Measurements from ENCODE around the gene BTBD2. TPM values are rescaled to one million over a fixed set of nuclear protein-coding genes. Genes with fewer than 3 reads are reported as not detected.

Gene BTBD2
- total RNA-seq, 1 donor from 2014 or later: 48.8 TPM

DNA sequence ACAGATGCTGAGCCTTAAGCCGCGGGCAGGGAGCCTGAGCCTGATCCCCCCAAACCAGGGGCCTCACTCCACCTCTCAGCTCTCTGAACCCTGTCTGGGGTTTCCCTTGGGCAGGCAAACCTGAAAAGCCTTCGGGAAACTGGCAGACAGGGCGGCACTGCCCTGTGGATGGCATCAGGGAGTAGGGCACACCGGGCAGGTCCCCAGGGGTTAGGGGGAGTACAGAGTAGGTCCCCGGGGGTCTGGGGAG, 25.8 kb upstream of the BTBD2 start:
- H3K4me1 Mint-ChIP-seq: peaks cover 11% of the 10 kb centered on the region
- no peak overlapping the region for H2AFZ ChIP-seq (replicated peaks)
- H3F3A ChIP-seq (ENCODE audit: low read depth): peaks cover 36% of the 10 kb centered on the region
- no peak overlapping the region for H3K27ac Mint-ChIP-seq
- peaks cover 22% of the 10 kb centered on the region for H3K4me1 ChIP-seq
- peaks cover 3% of the 10 kb centered on the region for H3K27me3 Mint-ChIP-seq (ENCODE audit: insufficient read depth, low read depth)
- H3K79me2 ChIP-seq (ENCODE audit: low read depth): peaks cover 16% of the 10 kb centered on the region
- H3K9me3 ChIP-seq (ENCODE audit: low read depth): no peaks in the 10 kb centered on the region
- H3K27me3 ChIP-seq: no peaks in the 10 kb centered on the region
- no peaks in the 10 kb centered on the region for H3K9me3 Mint-ChIP-seq
- peak overlapping the region; percentile 45 for H3K9ac ChIP-seq
- peak overlapping the region; percentile 81 for H3K4me2 ChIP-seq
- H4K20me1 ChIP-seq (ENCODE audit: low read depth): peaks cover 30% of the 10 kb centered on the region
- H3K36me3 ChIP-seq: no peaks in the 10 kb centered on the region
- peak overlapping the region; percentile 84 for H3K27ac ChIP-seq
- peaks cover 8% of the 10 kb centered on the region for H3K36me3 Mint-ChIP-seq
- no peak overlapping the region for H3K4me3 Mint-ChIP-seq
- DNase-seq (ENCODE audit: low spot score): no peak
- peak overlapping the region; percentile 38 for H3K4me3 ChIP-seq
- TF ChIP-seq EZH2phosphoT487 (IDR thresholded peaks at IDR 0.05) (no peak), EZH2 (IDR thresholded peaks at IDR 0.05) (no peak)
- TF ChIP-seq, protein P1, sequence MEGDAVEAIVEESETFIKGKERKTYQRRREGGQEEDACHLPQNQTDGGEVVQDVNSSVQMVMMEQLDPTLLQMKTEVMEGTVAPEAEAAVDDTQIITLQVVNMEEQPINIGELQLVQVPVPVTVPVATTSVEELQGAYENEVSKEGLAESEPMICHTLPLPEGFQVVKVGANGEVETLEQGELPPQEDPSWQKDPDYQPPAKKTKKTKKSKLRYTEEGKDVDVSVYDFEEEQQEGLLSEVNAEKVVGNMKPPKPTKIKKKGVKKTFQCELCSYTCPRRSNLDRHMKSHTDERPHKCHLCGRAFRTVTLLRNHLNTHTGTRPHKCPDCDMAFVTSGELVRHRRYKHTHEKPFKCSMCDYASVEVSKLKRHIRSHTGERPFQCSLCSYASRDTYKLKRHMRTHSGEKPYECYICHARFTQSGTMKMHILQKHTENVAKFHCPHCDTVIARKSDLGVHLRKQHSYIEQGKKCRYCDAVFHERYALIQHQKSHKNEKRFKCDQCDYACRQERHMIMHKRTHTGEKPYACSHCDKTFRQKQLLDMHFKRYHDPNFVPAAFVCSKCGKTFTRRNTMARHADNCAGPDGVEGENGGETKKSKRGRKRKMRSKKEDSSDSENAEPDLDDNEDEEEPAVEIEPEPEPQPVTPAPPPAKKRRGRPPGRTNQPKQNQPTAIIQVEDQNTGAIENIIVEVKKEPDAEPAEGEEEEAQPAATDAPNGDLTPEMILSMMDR (IDR thresholded peaks at IDR 0.05): no peak

DNA sequence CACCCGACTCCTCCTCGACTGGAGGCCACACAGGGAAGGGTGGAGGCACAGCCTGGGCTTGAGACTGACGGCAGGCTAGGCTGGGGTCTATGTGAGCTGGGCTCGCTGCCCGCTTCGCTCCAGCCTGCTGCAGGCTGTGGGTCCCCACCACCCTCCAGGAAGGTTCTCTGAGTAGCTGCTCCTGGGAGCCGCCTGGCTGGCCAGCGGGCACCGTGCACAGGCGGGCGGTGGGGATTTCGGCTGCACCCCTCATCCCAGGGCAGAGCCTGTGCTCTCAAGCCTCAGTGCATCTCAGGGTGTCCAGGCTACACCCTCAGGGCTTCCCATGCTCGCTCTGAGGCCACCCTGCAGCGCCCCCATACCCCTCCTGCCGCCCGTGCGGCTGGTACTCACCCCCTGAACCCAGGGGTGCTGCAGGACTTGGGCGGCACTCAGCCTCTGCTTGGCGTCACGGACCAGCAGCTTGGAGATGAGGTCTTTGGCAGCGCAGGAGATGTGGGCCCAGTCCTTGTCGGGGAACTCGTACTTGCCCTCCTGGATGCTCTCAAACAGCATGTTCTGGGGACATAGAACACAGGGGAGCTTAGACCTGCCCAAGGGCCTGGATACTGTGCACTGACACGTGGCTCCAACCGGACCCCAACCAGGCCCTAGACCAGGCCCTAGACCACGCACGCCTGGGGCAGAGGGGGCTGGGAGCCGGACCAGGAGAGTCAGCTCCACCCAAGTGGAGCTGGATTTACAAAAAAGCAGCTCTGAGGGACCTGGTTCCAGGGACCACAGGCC, 25.3 kb upstream of the BTBD2 start:
- no peaks in the 10 kb centered on the region for H3K9me3 ChIP-seq (ENCODE audit: low read depth)
- TF ChIP-seq, protein P1 (IDR thresholded peaks at IDR 0.05): no peak
- no peak for TF ChIP-seq EZH2 (IDR thresholded peaks at IDR 0.05)
- TF ChIP-seq EZH2phosphoT487 (IDR thresholded peaks at IDR 0.05): no peak
- H3K4me1 ChIP-seq: peaks cover 22% of the 10 kb centered on the region
- Mint-ChIP-seq H3K27ac (no peak overlapping the region), H3K36me3 (peaks cover 8% of the 10 kb centered on the region), H3K4me1 (peaks cover 11% of the 10 kb centered on the region), H3K4me3 (no peak overlapping the region), H3K27me3 (ENCODE audit: insufficient read depth, low read depth) (peaks cover 3% of the 10 kb centered on the region), H3K9me3 (no peaks in the 10 kb centered on the region)
- peaks cover 37% of the 10 kb centered on the region for H3F3A ChIP-seq (ENCODE audit: low read depth)
- peak overlapping the region; percentile 81 for H3K4me2 ChIP-seq
- H2AFZ ChIP-seq (replicated peaks): no peak overlapping the region
- peak overlapping the region; percentile 38 for H3K4me3 ChIP-seq
- H4K20me1 ChIP-seq (ENCODE audit: low read depth): peaks cover 25% of the 10 kb centered on the region
- peaks cover 16% of the 10 kb centered on the region for H3K79me2 ChIP-seq (ENCODE audit: low read depth)
- no peaks in the 10 kb centered on the region for H3K27me3 ChIP-seq
- H3K27ac ChIP-seq: peak overlapping the region; percentile 84
- DNase-seq (ENCODE audit: low spot score): no peak
- H3K36me3 ChIP-seq: no peaks in the 10 kb centered on the region
- H3K9ac ChIP-seq: peak overlapping the region; percentile 45

DNA sequence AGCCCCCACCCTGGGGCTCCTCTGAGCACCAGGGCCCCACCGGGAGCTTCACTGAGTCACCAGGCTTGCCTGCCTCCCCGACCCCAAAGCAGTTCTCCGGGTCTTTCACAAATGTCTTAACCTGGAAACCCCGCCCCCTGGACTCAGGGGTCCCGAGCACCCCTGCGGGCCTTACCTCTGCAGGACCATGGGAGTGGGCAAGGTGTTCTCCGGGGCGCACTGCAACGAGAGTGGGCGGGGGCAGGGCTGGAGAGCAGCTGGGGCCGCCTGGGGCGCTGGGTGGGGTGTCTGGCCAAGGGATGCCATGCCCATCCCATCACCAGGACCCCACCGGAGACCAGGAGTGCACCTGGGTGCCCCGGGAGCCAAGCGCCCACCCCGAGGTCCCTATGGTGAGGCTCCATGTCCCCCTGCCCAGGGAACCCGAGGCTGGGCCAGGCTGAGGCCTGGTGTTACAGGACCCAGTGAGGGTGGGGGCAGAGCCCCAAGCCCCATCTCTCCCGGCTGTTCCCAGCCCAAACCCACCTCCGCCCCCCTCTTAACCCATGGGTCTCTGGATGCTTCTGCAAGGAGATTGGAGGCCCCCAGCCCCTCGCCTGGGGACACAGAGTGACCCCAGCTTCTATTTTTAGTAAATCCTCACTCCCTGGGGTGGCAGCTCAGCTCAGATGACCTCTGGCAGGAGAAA, 24.6 kb upstream of the BTBD2 start:
- Histone ChIP-seq H3K4me2 (peak overlapping the region; percentile 10), H3K27ac (peak overlapping the region; percentile 84), H3K27me3 (no peaks in the 10 kb centered on the region), H3K9me3 (ENCODE audit: low read depth) (no peaks in the 10 kb centered on the region), H4K20me1 (ENCODE audit: low read depth) (peaks cover 18% of the 10 kb centered on the region), H3F3A (ENCODE audit: low read depth) (peaks cover 44% of the 10 kb centered on the region), H3K79me2 (ENCODE audit: low read depth) (peaks cover 16% of the 10 kb centered on the region), H2AFZ (replicated peaks) (no peak overlapping the region), H3K4me3 (no peak overlapping the region), H3K36me3 (no peaks in the 10 kb centered on the region), H3K9ac (no peak overlapping the region), H3K4me1 (peaks cover 22% of the 10 kb centered on the region)
- no peaks in the 10 kb centered on the region for H3K9me3 Mint-ChIP-seq
- H3K4me3 Mint-ChIP-seq: no peak overlapping the region
- peaks cover 8% of the 10 kb centered on the region for H3K36me3 Mint-ChIP-seq
- TF ChIP-seq EZH2phosphoT487 (IDR thresholded peaks at IDR 0.05) (no peak), EZH2 (IDR thresholded peaks at IDR 0.05) (no peak)
- TF ChIP-seq, protein P1 (IDR thresholded peaks at IDR 0.05): no peak
- no peak overlapping the region for H3K27ac Mint-ChIP-seq
- no peak for DNase-seq (ENCODE audit: low spot score)
- peaks cover 3% of the 10 kb centered on the region for H3K27me3 Mint-ChIP-seq (ENCODE audit: insufficient read depth, low read depth)
- peaks cover 14% of the 10 kb centered on the region for H3K4me1 Mint-ChIP-seq
